HEK293T (cell line): Measurements from ENCODE around the gene SNX9.

Source experiments
- CTBP1 ChIP-seq: fragments of 450-650 bp; IDR thresholded peaks from 2 replicates; pipeline ENCODE4 v1.6.1; 2016; ENCODE audit warnings: borderline replicate concordance
- ELF4 ChIP-seq: fragments of 450-650 bp; IDR thresholded peaks from 2 replicates; pipeline ENCODE4 v1.6.1; 2017; ENCODE audit warnings: antibody characterized with exemption
- FOXA1 ChIP-seq: fragments of 450-650 bp; IDR thresholded peaks from 2 replicates; pipeline ENCODE4 v1.6.1; 2016; ENCODE audit warnings: mild to moderate bottlenecking
- FOXK2 ChIP-seq: fragments of 450-650 bp; IDR thresholded peaks from 2 replicates; pipeline ENCODE4 v1.6.1; 2016; ENCODE audit warnings: mild to moderate bottlenecking
- FOXM1 ChIP-seq: fragments of 450-650 bp; IDR thresholded peaks from 2 replicates; pipeline ENCODE4 v1.6.1; 2017; ENCODE audit warnings: mild to moderate bottlenecking, borderline replicate concordance
- HDGF ChIP-seq: fragments of 450-650 bp; IDR thresholded peaks from 2 replicates; pipeline ENCODE4 v1.6.1; 2017; ENCODE audit warnings: antibody characterized with exemption, borderline replicate concordance
- L3MBTL2 ChIP-seq: fragments of 450-650 bp; conservative IDR thresholded peaks from 2 replicates; pipeline ENCODE4 v1.6.1; 2016; ENCODE audit warnings: mild to moderate bottlenecking
- LEF1 ChIP-seq: fragments of 450-650 bp; IDR thresholded peaks from 2 replicates; pipeline ENCODE4 v1.6.1; 2017; ENCODE audit warnings: mild to moderate bottlenecking, borderline replicate concordance
- NFRKB ChIP-seq: fragments of 450-650 bp; IDR thresholded peaks from 2 replicates; pipeline ENCODE4 v1.6.1; 2016; ENCODE audit warnings: mild to moderate bottlenecking, moderate library complexity
- SP1 ChIP-seq: fragments of 450-650 bp; IDR thresholded peaks from 2 replicates; pipeline ENCODE4 v1.6.1; 2017
- SUZ12 ChIP-seq: fragments of 450-650 bp; IDR thresholded peaks from 2 replicates; pipeline ENCODE4 v1.6.1; 2016; ENCODE audit warnings: mild to moderate bottlenecking
- TARDBP ChIP-seq: fragments of 450-650 bp; IDR thresholded peaks from 2 replicates; pipeline ENCODE4 v1.6.1; 2016
- ZNF384 ChIP-seq: fragments of 450-650 bp; IDR thresholded peaks from 2 replicates; pipeline ENCODE4 v1.6.1; 2016
- TF ChIP-seq, protein P1 (sequence below): fragments of 450-650 bp; IDR thresholded peaks from 2 replicates; pipeline ENCODE4 v1.6.1; 2016

DNA sequence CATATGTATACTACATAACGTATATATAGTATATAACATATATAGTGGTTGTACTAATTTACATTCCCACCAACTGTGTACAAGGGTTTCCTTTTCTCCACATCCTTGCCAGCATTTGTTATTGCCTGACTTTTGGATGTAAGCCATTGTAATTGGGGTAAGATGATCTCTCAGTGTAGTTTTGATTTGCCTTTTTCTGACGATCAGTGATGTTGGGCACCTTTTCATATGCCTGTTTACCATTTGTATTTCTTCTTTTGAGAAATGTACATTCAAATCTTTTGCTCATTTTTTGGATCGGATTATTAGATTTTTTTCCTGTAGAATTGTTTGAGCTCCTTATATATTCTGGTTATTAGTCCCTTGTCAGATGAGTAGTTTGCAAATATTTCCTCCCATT is 170.0 kb downstream of the SNX9 start:
- TF ChIP-seq FOXM1 (no peak), NFRKB (no peak), ZNF384 (no peak), FOXK2 (no peak), TARDBP (no peak), ELF4 (no peak), FOXA1 (no peak), SUZ12 (no peak), LEF1 (no peak), HDGF (no peak), CTBP1 (no peak), SP1 (no peak), L3MBTL2 (no peak)
- TF ChIP-seq, protein P1, sequence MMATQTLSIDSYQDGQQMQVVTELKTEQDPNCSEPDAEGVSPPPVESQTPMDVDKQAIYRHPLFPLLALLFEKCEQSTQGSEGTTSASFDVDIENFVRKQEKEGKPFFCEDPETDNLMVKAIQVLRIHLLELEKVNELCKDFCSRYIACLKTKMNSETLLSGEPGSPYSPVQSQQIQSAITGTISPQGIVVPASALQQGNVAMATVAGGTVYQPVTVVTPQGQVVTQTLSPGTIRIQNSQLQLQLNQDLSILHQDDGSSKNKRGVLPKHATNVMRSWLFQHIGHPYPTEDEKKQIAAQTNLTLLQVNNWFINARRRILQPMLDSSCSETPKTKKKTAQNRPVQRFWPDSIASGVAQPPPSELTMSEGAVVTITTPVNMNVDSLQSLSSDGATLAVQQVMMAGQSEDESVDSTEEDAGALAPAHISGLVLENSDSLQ, result no peak
